Tibial nerve (tissue), 4 donors: ENCODE results near the gene CMBL. TPM values are rescaled to one million over a fixed set of nuclear protein-coding genes. Genes with fewer than 3 reads are reported as not detected.

Experiments
- DNase-seq, 2 donors: peaks; one replicate each; pipeline ENCODE4 v3.0.0-alpha.2; 2019; ENCODE audit warnings: low spot score in 2 of 2
- H3K27ac ChIP-seq, 4 donors: fragments of 200-600 bp; sonication (generic) in 3 of 4; one replicate each; pipeline ENCODE4 v1.5.1; 2017 to 2019; ENCODE audit warnings: mild to moderate bottlenecking in 1 of 4
- H3K27me3 ChIP-seq, 2 donors: fragments of 200-600 bp; sonication (generic) in 1 of 2; one replicate each; pipeline versions ENCODE4 v1.5.1 to v1.6.0; 2017 to 2019
- H3K36me3 ChIP-seq, 3 donors: fragments of 200-600 bp; sonication (generic); one replicate each; pipeline ENCODE4 v1.5.1; 2018 to 2019
- H3K4me1 ChIP-seq, 4 donors: fragments of 200-600 bp; sonication (generic) in 3 of 4; one replicate each; pipeline ENCODE4 v1.5.1; 2017 to 2019
- H3K4me3 ChIP-seq, 4 donors: fragments of 200-600 bp; sonication (generic) in 3 of 4; one replicate each; pipeline ENCODE4 v1.5.1; 2017 to 2019; ENCODE audit warnings: mild to moderate bottlenecking in 1 of 4, moderate library complexity in 1 of 4
- H3K9me3 ChIP-seq, 4 donors: fragments of 200-600 bp; sonication (generic) in 3 of 4; one replicate each; pipeline ENCODE4 v1.5.1; 2017 to 2019
- CTCF ChIP-seq, 5 experiments: fragments of 200-600 bp in 3 of 5; fragments of 450-650 bp in 2 of 5; sonication (generic) in 3 of 5; IDR thresholded peaks; one replicate each; pipeline ENCODE4 v1.5.1; 2016 to 2019; ENCODE audit warnings: antibody characterized with exemption in 5 of 5, mild to moderate bottlenecking in 3 of 5, moderate library complexity in 2 of 5
- EP300 ChIP-seq, 2 donors: sonication (generic); formaldehyde crosslinking; IDR thresholded peaks; one replicate each; pipeline ENCODE4 v1.6.1; 2017; ENCODE audit warnings: antibody characterized with exemption in 2 of 2, mild to moderate bottlenecking in 1 of 2
- POLR2A ChIP-seq, 2 donors: fragments of 450-650 bp; IDR thresholded peaks; one replicate each; pipeline ENCODE4 v1.6.1; 2017; ENCODE audit warnings: antibody characterized with exemption in 2 of 2, mild to moderate bottlenecking in 2 of 2, moderate library complexity in 2 of 2
- WGBS, 2 donors: methylation state at CpG; one replicate each; pipeline ENCODE4 v1.1.5; 2018; 5-methylcytosine and 5-hydroxymethylcytosine counted together
- total RNA-seq, 4 donors: library from RNA; depleted of rRNA; stranded (reverse); fragments of >200 nt; gene quantifications; one replicate each; pipeline ENCODE4 v1.1.0, GENCODE V29; 2016

The CMBL gene
- total RNA-seq, 4 donors from 2014 or later: 5.7 to 7.4 (median 6.6) TPM

- no peak for TF ChIP-seq EP300 (IDR thresholded peaks at IDR 0.05)
- TF ChIP-seq POLR2A (IDR thresholded peaks at IDR 0.05): no peak
- TF ChIP-seq CTCF (IDR thresholded peaks at IDR 0.05): no peak
- Histone ChIP-seq H3K27ac (peak overlapping the region in 2 of 4 donors; percentile 8 to 84), H3K27me3 (no peaks in the 10 kb centered on the region), H3K9me3 (no peaks in the 10 kb centered on the region), H3K36me3 (no peaks in the 10 kb centered on the region), H3K4me3 (no peak overlapping the region), H3K4me1 (peaks cover 0 to 24% (median 3%) of the 10 kb centered on the region in 4 donors)
- DNase-seq: no peak
- WGBS, 2 donors: 63 to 77% methylated on average over 5 of the region's 5 CpGs
Measured at GRCh38 chr5:10306114-10306513, 1.6 kb downstream of the CMBL start.

- Histone ChIP-seq H3K27me3 (no peaks in the 10 kb centered on the region), H3K27ac (no peak overlapping the region), H3K36me3 (peaks cover 0 to 5% (median 0%) of the 10 kb centered on the region in 3 donors), H3K4me1 (peaks cover 0 to 17% (median 3%) of the 10 kb centered on the region in 4 donors), H3K4me3 (no peak overlapping the region), H3K9me3 (no peaks in the 10 kb centered on the region)
- 79 to 86% methylated on average over 5 of the region's 5 CpGs for WGBS, 2 donors
- TF ChIP-seq POLR2A (IDR thresholded peaks at IDR 0.05) (no peak), CTCF (IDR thresholded peaks at IDR 0.05) (no peak), EP300 (IDR thresholded peaks at IDR 0.05) (no peak)
- DNase-seq: no peak
Measured at GRCh38 chr5:10304932-10305331, 2.8 kb downstream of the CMBL start.

- no peak for DNase-seq
- TF ChIP-seq CTCF (IDR thresholded peaks at IDR 0.05): no peak
- no peak for TF ChIP-seq POLR2A (IDR thresholded peaks at IDR 0.05)
- TF ChIP-seq EP300 (IDR thresholded peaks at IDR 0.05): no peak
- 74 to 96% methylated on average over 5 of the region's 5 CpGs for WGBS, 2 donors
Measured at GRCh38 chr5:10303699-10304170, 4.0 kb downstream of the CMBL start.

GRCh38 chr5:10303201-10303600 is 4.5 kb downstream of the CMBL start:
- 73 to 74% methylated on average over 2 of the region's 2 CpGs for WGBS, 2 donors
- no peak for DNase-seq
- TF ChIP-seq POLR2A (IDR thresholded peaks at IDR 0.05): no peak
- TF ChIP-seq CTCF (IDR thresholded peaks at IDR 0.05): no peak
- no peak for TF ChIP-seq EP300 (IDR thresholded peaks at IDR 0.05)

More at GRCh38 chr5:10303699-10304170, 4.0 kb downstream of the CMBL start:
- peaks cover 0 to 15% (median 3%) of the 10 kb centered on the region in 4 donors for H3K4me1 ChIP-seq
- peaks cover 0 to 7% (median 0%) of the 10 kb centered on the region in 3 donors for H3K36me3 ChIP-seq
- no peak overlapping the region for H3K27ac ChIP-seq
- H3K27me3 ChIP-seq: no peaks in the 10 kb centered on the region
- no peaks in the 10 kb centered on the region for H3K9me3 ChIP-seq
- no peak overlapping the region for H3K4me3 ChIP-seq

GRCh38 chr5:10301842-10302610 is 5.7 kb downstream of the CMBL start:
- H3K9me3 ChIP-seq: no peaks in the 10 kb centered on the region
- H3K27ac ChIP-seq: peak overlapping the region in 1 of 4 donors; percentile 50
- TF ChIP-seq EP300 (IDR thresholded peaks at IDR 0.05): no peak
- TF ChIP-seq POLR2A (IDR thresholded peaks at IDR 0.05): no peak
- no peak for TF ChIP-seq CTCF (IDR thresholded peaks at IDR 0.05)
- H3K4me3 ChIP-seq: no peak overlapping the region
- peaks cover 0 to 7% (median 0%) of the 10 kb centered on the region in 3 donors for H3K36me3 ChIP-seq
- H3K27me3 ChIP-seq: no peaks in the 10 kb centered on the region
- no peak for DNase-seq
- H3K4me1 ChIP-seq: peaks cover 0 to 11% (median 3%) of the 10 kb centered on the region in 4 donors
- 66 to 79% methylated on average over 11 of the region's 11 CpGs for WGBS, 2 donors

More at GRCh38 chr5:10303201-10303600, 4.5 kb downstream of the CMBL start:
- Histone ChIP-seq H3K36me3 (peaks cover 0 to 7% (median 0%) of the 10 kb centered on the region in 3 donors), H3K4me1 (peaks cover 0 to 15% (median 3%) of the 10 kb centered on the region in 4 donors), H3K9me3 (no peaks in the 10 kb centered on the region), H3K4me3 (no peak overlapping the region), H3K27ac (peak overlapping the region in 1 of 4 donors; percentile 50), H3K27me3 (no peaks in the 10 kb centered on the region)
